ENCODE measurements around the gene KLK1. TPM values are rescaled to one million over a fixed set of nuclear protein-coding genes. Genes with fewer than 3 reads are reported as not detected.

KLK1 gene
- total and polyA plus RNA-seq, 2 of the 13 experiments (the other 11 are each of a cell fraction or from before 2014, with no cell fraction given) = not detected

DNA sequence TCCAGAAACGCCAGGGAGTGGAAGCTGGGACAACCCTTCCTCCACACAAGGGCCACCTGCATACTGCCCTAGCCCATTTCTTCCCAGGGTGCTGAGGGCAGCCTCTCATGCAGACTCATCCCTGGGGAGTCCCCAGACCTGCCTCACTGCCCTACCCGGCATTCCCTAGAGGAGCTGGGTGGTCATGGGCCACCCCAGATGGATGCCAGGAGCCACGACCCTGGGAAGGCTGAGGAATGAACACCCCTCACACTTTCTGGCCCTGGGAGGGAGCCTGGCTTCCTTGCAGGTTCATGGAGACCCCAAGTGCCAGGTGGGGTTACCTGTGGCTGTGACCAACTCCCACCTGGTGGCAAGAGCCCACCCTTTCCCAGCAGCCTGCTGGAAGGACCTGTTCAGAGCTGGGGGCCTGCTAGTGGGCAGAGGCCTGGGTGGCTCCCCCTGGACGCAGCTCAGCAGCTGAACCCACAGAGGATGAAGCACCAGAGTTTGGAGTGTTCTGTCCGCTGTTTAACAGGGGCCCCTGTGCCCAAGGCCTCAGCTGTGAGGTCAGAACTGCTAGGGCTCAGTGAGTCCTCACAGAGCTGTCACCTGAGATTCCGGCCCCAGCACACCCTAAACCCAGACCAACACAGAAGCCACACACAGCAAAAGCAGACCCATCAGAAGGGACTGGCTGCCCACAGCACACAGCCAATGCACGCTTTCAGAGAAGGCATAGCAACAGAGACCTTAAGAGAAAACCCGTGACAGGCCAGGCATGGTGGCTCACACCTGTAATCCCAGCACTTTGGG is 26.8 kb downstream of the KLK1 start:
- intact Hi-C loops (cut with micrococcal nuclease; ENCODE audit: unreplicated experiment) (no loop called here), in situ Hi-C loops (cut with HindIII; ENCODE audit: extremely low pct_ligation_motif_present, low pct_unique_long_range_greater_than_20kb) (loop anchor here (25.0 kb wide), 1 partner anchor 435 kb away; the partner anchor contains the start of gene NAPSA)
- Histone ChIP-seq H3K4me3 (replicated peaks in 1 of 3; ENCODE audit: insufficient read depth in 1 of 3, low read depth in 2 of 3, low read length in 3 of 3) (no peak overlapping the region), H3K27ac (ENCODE audit: extremely low read length, insufficient read depth, low read length) (no peak overlapping the region), H3K27me3 (ENCODE audit: control insufficient read depth in 1 of 2, insufficient read depth in 2 of 2, low read length in 2 of 2) (no peaks in the 10 kb centered on the region), H2AFZ (ENCODE audit: low read length) (no peak overlapping the region), H3K4me2 (ENCODE audit: low read depth, low read length) (no peak overlapping the region), H3K36me3 (replicated peaks in 1 of 2; ENCODE audit: control insufficient read depth in 1 of 2, insufficient read depth in 2 of 2, low read length in 2 of 2) (peaks cover 25 to 39% of the 10 kb centered on the region in 2 experiments), H4K20me1 (ENCODE audit: insufficient read depth, low read length) (peaks cover 38% of the 10 kb centered on the region), H3K4me1 (ENCODE audit: insufficient read depth, low read length) (peaks cover 25% of the 10 kb centered on the region), H3K9me3 (ENCODE audit: low read length) (no peaks in the 10 kb centered on the region), H3K9ac (ENCODE audit: insufficient read depth, low read depth, low read length) (no peak overlapping the region), H3K79me2 (ENCODE audit: insufficient read depth, low read length) (peaks cover 13% of the 10 kb centered on the region)
- FAIRE-seq = no peak
- WGBS (ENCODE audit: low lambda C conversion rate) = 97% methylated on average over 6 of the region's 8 CpGs
- no TSS peak for BruUV-seq (replicated peaks)
- TF ChIP-seq AGO2 (optimal IDR thresholded peaks at IDR 0.05; ENCODE audit: low read depth, low read length) = peak; percentile 93
- TF ChIP-seq POLR2AphosphoS2 (IDR thresholded peaks at IDR 0.05; ENCODE audit: low read depth, low read length) = 0 out of 2 replicates have a peak, but pooled peaks have one; percentile 32
- no peak for TF ChIP-seq TEAD2 (CRISPR knock-in tag; IDR thresholded peaks at IDR 0.05)
- TF ChIP-seq, protein P1, sequence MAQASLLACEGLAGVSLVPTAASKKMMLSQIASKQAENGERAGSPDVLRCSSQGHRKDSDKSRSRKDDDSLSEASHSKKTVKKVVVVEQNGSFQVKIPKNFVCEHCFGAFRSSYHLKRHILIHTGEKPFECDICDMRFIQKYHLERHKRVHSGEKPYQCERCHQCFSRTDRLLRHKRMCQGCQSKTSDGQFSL (CRISPR knock-in tag; IDR thresholded peaks at IDR 0.05) = 0 out of 2 replicates have a peak, but pooled peaks have one; percentile 15
- peak; percentile 91 for TF ChIP-seq RBM22 (optimal IDR thresholded peaks at IDR 0.05; ENCODE audit: low read length)
- peak in 1 of 2 experiments; percentile 54; a peak in 2 of 4 replicates for TF ChIP-seq POLR2A (IDR thresholded peaks at IDR 0.05; ENCODE audit: insufficient read depth in 1 of 2, low read depth in 2 of 2, low read length in 2 of 2)
- TF ChIP-seq POLR2G (IDR thresholded peaks at IDR 0.05; ENCODE audit: low read depth, low read length) = peak; percentile 55
- TF ChIP-seq ZNF552 (CRISPR knock-in tag; IDR thresholded peaks at IDR 0.05; ENCODE audit: borderline replicate concordance) = no peak
- no peak for TF ChIP-seq CBX2 (IDR thresholded peaks at IDR 0.05; ENCODE audit: low read depth, low read length)
- no peak for TF ChIP-seq CBX2 (CRISPR knock-in tag; IDR thresholded peaks at IDR 0.05; ENCODE audit: low read depth)
- no peak for TF ChIP-seq FLYWCH1 (CRISPR knock-in tag; IDR thresholded peaks at IDR 0.05)
- POLR2A ChIA-PET = interaction anchor here (2.6 kb wide), 1 partner anchor 7 kb away, joined by 27 read pairs; no protein-coding TSS in a partner anchor
- DNase-seq (ENCODE audit: low spot score) = no peak
- ATAC-seq = no peak
- CTCF ChIA-PET (ENCODE audit: low intra/inter-chr PET ratio, low total read pairs) = no interaction called here

Data from HepG2 (cell line).